IgD-negative memory B cell (primary cell): ENCODE results near the gene SLC28A1. TPM values are rescaled to one million over a fixed set of nuclear protein-coding genes. Genes with fewer than 3 reads are reported as not detected.
A peak's percentile ranks its signal among the peaks of the same experiment; 100 is the strongest.

ENCODE experiments used
- H3K27ac Mint-ChIP-seq, 3 donors: one replicate each; pipeline ENCODE4 v1.8.0; 2020 to 2022; ENCODE audit warnings: mild to moderate bottlenecking in 3 of 3, mixed read lengths in 3 of 3, moderate library complexity in 1 of 3
- H3K27me3 Mint-ChIP-seq: one replicate; pipeline ENCODE4 v1.8.0; 2021; ENCODE audit warnings: mixed read lengths
- H3K36me3 Mint-ChIP-seq: one replicate; pipeline ENCODE4 v1.8.0; 2020; ENCODE audit warnings: mild to moderate bottlenecking, mixed read lengths
- H3K4me1 Mint-ChIP-seq, 3 donors: one replicate each; pipeline ENCODE4 v1.8.0; 2020 to 2022; ENCODE audit warnings: mixed read lengths in 3 of 3, mild to moderate bottlenecking in 1 of 3
- H3K4me3 Mint-ChIP-seq, 4 donors: one replicate each; pipeline ENCODE4 v1.8.0; 2020 to 2022; ENCODE audit warnings: mild to moderate bottlenecking in 4 of 4, mixed read lengths in 4 of 4, moderate library complexity in 3 of 4
- H3K9me3 Mint-ChIP-seq, 3 donors: one replicate each; pipeline ENCODE4 v1.8.0; 2020 to 2021; ENCODE audit warnings: mixed read lengths in 3 of 3, mild to moderate bottlenecking in 1 of 3
- polyA plus RNA-seq: library from polyadenylated mRNA; unstranded; fragments of 300-500 nt; fragmentation: Illumina TruSeq; gene quantifications from one replicate; pipeline ENCODE4 v1.2.3, GENCODE V29; 2021

The SLC28A1 gene
- polyA plus RNA-seq, 1 donor from 2014 or later: not detected

DNA sequence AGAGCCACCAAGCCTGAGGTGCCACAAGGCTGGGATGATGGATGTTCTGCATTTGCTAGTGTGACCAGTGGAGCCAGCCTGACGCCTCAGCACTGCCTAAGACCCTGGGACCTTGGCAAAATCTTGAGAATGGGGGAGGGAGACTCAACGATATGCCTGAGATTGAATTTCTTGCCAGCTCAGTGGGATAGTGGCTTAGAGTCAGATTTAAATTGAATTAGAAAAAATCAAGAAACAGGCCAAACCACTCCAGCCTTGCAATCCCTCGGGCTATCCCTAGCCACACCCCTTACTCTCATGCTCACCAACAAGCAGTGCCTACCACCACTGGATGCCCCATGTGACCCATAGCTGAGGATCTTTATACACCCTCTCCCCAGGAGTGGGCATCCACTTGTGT is 78.5 kb downstream of the SLC28A1 start:
- Mint-ChIP-seq H3K27ac (no peak overlapping the region), H3K27me3 (peaks cover 6% of the 10 kb centered on the region), H3K4me1 (peaks cover 0 to 2% (median 0%) of the 10 kb centered on the region in 3 donors), H3K9me3 (peaks cover 0 to 7% (median 0%) of the 10 kb centered on the region in 3 donors), H3K4me3 (no peak overlapping the region), H3K36me3 (peaks cover 5% of the 10 kb centered on the region)

DNA sequence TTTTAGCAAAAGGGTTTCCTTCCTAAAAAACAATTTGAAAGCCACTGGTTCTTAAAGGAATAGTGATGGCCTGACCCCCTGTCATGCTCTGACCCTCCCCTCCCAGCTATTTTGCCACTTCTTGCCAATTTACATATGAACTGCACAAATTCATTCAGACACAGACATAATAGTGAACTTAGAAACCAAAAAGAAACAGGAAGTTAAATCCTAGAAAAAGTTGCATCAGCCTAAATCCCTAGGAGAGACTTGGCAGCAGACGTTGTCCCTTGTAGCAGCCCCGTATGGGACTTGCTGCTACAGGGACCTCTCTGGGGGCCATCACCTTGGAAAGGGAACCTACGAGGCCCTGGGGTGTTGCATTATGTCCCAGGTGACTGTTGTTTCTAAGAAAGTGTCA is 82.9 kb downstream of the SLC28A1 start:
- Mint-ChIP-seq H3K9me3 (peaks cover 0 to 7% (median 2%) of the 10 kb centered on the region in 3 donors), H3K4me3 (peak overlapping the region in 1 of 4 donors; percentile 41), H3K27ac (no peak overlapping the region), H3K27me3 (peaks cover 5% of the 10 kb centered on the region), H3K36me3 (peaks cover 5% of the 10 kb centered on the region), H3K4me1 (no peaks in the 10 kb centered on the region)

DNA sequence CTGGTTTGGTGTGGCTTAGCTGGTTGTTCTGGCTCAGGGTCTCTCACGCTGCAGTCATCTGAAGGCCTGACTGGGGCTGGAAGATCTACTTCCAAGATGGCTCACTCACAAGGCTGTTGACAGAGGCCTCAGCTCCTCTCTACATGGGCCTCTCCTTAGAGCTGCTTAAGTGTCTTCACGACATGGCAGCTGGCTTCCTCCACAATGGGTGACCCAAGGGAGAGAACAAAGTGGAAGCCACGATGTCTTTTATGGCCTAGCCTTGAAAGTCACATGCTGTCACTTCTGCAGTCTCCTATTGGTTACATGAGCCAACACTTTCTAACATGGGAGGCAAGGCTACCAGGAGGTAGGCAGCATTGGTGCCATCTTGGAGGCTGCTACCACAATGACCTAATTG is 83.8 kb downstream of the SLC28A1 start:
- no peaks in the 10 kb centered on the region for H3K4me1 Mint-ChIP-seq

DNA sequence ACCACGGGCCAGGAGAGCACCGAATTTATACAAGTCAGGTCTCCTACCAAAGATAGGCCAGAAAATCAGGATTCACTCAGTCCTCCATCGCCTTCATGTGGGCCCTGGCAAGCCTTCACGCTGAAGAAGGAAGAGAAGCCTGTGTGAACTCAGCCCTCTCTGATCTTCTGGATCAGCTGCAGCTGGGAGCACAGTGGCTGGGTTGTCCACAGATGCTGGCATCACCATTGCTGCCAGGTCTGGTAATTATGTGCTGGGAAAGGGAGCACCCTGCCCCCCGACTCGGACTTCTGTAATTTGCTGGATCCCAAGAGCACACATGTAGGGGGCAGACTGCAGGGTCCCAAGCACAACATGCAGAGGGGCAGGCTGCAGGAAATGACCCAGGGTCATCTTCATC is 84.8 kb downstream of the SLC28A1 start:
- H3K36me3 Mint-ChIP-seq: no peaks in the 10 kb centered on the region
- no peak overlapping the region for H3K27ac Mint-ChIP-seq
- peaks cover 0 to 7% (median 2%) of the 10 kb centered on the region in 3 donors for H3K9me3 Mint-ChIP-seq
- peaks cover 3% of the 10 kb centered on the region for H3K27me3 Mint-ChIP-seq
- H3K4me3 Mint-ChIP-seq: no peak overlapping the region
- H3K4me1 Mint-ChIP-seq: no peaks in the 10 kb centered on the region

More for the DNA sequence above, 83.8 kb downstream of the SLC28A1 start:
- H3K4me3 Mint-ChIP-seq: no peak overlapping the region
- no peak overlapping the region for H3K27ac Mint-ChIP-seq
- H3K36me3 Mint-ChIP-seq: peaks cover 3% of the 10 kb centered on the region
- H3K9me3 Mint-ChIP-seq: peaks cover 0 to 7% (median 2%) of the 10 kb centered on the region in 3 donors
- peaks cover 5% of the 10 kb centered on the region for H3K27me3 Mint-ChIP-seq

DNA sequence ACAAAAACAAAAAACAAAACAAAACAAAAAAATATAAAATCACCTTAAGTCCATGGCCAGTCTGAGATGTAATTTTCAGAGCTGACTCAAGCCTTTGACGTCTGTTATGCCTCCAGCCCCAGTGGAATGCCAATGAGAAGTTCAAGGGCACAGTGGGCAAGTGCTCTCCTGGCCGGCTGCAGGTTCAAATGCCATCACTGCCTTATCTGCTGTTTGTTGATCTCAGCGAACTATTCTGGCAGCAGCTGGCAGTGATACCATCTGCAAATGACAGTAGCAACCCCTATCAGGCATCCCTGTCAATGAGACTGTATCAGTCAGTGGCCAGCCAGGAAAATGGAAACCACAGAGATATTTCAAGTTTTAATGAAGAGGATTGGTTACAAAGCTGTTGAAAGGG is 86.4 kb downstream of the SLC28A1 start:
- H3K9me3 Mint-ChIP-seq: peaks cover 0 to 2% (median 0%) of the 10 kb centered on the region in 3 donors

DNA sequence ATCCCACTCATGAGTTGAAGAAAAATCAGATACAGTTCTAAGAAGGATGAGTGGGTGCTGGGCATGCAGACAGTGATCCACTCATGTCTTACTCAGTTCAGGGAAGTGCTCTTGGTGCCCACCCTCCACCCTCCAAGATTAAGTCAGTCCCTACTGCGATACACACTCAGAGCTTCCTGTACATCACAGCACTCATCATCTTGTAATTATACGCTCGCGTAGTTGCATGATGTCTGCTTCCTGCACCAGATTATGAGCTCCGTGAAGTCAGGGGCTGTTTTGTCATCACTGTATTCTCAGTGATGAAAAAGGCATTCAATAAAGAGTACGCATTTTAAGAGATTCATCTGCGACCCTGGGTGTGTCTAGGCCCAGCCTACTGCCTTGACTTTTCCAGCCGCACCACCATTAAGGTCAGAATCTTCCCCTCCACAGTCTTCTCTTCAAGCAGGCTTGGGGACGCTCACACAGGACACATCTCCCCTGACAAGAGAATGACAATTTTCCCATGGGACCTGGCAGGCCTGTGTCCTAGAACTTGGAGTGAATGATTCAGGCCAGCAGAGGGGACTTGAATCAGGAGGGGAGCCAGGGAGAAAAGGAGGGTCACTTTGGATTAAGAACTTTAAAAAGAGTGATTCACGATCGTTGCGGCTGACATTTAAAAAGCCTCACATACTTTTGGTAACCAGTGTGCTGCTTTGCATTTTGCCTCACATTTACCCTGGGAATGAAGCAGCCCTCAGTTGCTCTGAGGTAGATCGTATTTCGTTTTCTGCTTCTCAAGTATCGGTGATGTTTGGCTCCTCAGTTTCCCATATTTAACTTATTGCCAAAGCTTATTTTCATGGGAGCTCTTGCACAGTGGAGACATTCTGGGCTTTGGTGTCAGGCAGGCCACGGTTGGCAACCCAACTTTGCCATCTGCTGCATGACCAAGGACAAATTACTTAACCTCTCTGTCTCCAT is 89.3 kb downstream of the SLC28A1 start:
- no peaks in the 10 kb centered on the region for H3K9me3 Mint-ChIP-seq
- H3K4me3 Mint-ChIP-seq: peak overlapping the region in 1 of 4 donors; percentile 16
- H3K4me1 Mint-ChIP-seq: peaks cover 0 to 5% (median 0%) of the 10 kb centered on the region in 3 donors
- peaks cover under 1% of the 10 kb centered on the region for H3K27me3 Mint-ChIP-seq
- peak overlapping the region in 2 of 3 donors; percentile 11 to 40 for H3K27ac Mint-ChIP-seq
- H3K36me3 Mint-ChIP-seq: no peaks in the 10 kb centered on the region

More for the DNA sequence above, 86.4 kb downstream of the SLC28A1 start:
- Mint-ChIP-seq H3K27ac (no peak overlapping the region), H3K36me3 (no peaks in the 10 kb centered on the region), H3K4me1 (peaks cover 0 to 5% (median 0%) of the 10 kb centered on the region in 3 donors), H3K4me3 (no peak overlapping the region), H3K27me3 (peaks cover 3% of the 10 kb centered on the region)

DNA sequence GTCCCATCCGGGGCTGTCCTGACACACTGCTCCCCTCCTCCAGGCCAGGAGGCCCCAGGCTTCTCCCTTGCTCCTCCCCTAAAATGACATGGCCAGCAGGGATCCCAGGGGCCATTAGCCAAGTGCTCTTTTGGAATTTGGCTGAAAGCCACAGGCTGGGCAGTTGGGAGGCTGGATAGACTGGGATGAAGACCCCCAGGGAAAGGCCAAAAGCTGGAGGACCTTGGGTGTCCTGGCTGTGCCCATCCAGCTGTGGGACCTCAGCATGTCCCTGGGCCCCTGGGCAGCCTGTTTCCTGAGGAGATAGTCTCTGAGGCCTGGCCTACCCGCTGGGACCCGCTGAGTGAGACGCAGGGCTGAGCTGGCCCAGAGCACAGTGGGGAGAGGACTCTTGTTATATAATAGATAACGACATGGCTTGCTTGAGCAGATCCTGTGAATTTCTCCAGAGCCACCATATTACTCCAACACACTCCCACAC is 91.4 kb downstream of the SLC28A1 start:
- H3K27me3 Mint-ChIP-seq: no peaks in the 10 kb centered on the region
- no peaks in the 10 kb centered on the region for H3K36me3 Mint-ChIP-seq
- peaks cover 0 to 12% (median 2%) of the 10 kb centered on the region in 3 donors for H3K4me1 Mint-ChIP-seq
- H3K27ac Mint-ChIP-seq: no peak overlapping the region
- H3K9me3 Mint-ChIP-seq: no peaks in the 10 kb centered on the region
- peak overlapping the region in 1 of 4 donors; percentile 64 for H3K4me3 Mint-ChIP-seq

DNA sequence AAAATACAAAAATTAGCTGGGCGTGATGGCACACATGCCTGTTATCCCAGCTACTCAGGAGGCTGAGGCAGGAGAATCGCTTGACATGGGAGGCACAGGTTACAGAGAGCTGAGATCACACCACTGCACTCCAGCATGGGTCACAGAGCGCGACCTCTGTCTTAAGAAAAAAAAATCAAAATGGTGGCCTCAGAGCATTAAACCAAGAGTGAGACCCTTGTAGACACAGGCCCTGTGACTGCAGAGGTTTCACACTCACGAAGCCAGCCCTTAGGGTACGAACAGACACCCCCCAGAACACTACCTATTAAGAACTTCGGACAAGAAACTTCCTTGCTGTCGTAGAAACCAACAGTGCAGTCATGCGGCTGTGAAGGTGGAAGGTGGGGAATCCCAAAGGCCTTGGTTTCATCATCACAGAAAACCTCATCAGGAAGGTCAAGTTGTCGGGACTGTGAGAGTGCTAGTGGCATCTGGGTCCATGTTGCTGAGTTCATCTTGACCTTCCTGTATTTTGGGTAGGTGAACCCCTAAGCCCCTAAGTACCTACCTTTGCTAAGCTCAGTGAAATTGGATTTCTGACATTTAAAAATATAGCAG is 92.4 kb downstream of the SLC28A1 start:
- Mint-ChIP-seq H3K4me3 (peak overlapping the region in 1 of 4 donors; percentile 64), H3K4me1 (peaks cover 0 to 12% (median 2%) of the 10 kb centered on the region in 3 donors), H3K36me3 (no peaks in the 10 kb centered on the region), H3K27me3 (no peaks in the 10 kb centered on the region), H3K9me3 (no peaks in the 10 kb centered on the region), H3K27ac (peak overlapping the region in 2 of 3 donors; percentile 65 to 69)

DNA sequence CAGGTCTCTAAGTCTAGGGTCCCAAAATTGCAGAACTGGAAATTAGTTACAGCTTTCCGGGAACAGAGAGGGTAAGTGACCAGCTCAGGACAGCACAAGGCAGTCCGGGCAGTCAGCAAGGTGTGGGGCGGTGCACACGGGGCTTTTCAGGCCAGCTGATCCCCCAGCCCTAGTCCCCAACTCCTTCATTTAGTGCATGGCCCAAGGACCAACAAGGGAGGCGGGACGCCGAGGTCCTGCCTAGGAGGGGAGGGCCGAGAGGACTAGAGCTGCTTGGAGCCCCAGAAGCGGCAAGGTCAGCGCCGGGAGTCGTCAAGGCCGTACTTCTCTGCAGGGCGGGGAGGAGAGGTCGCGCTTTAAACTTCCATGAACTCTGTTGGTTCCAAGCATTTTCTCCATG is 95.2 kb downstream of the SLC28A1 start:
- Mint-ChIP-seq H3K27ac (peak overlapping the region in 2 of 3 donors; percentile 89 to 97), H3K36me3 (no peaks in the 10 kb centered on the region), H3K27me3 (no peaks in the 10 kb centered on the region), H3K9me3 (no peaks in the 10 kb centered on the region), H3K4me3 (peak overlapping the region; percentile 85 to 98 (median 95)), H3K4me1 (peaks cover 6 to 25% (median 14%) of the 10 kb centered on the region in 3 donors)

DNA sequence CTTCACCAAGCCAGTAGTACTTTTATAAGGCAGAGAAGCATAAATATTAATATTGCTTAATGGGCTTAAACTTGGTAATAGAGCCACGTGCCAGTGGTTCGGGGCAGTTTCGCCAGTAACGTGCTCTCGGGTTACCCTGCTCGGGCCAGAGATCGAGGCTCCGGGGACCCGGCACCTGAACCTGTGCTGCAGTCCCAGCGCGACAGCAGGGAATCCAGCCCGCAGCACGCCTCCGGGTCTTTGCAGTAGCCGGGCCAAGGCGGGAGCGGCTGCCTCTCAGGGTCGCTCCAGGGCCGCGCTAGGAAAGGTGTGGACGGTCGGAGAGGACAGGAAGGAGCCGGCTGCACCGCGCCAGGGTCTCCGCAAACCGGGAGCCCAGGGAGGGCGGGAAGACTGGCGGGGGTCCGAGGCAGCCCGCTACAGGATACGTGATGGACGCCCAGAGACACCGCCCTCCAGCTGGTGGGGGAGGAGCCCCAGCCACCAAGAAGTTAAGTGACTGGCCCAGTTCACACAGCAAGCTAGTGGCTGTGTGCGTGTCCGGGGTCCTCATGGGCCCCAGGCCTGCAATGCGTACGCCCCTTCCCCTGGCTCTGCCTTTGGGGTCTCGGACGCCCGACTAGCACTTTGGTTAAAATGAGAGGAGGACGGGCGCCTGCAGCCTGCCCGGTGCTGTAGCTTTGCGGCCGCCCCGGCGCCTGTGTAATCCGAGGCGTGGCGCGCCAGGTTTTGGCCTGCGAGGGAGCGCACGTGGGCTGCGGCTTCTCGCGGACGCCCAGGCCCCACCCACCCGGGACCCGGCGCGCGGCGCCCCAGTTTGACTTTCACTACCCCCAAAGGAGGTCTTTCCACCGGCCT is 96.0 kb downstream of the SLC28A1 start:
- no peaks in the 10 kb centered on the region for H3K36me3 Mint-ChIP-seq
- H3K4me3 Mint-ChIP-seq: peak overlapping the region; percentile 85 to 98 (median 95)
- H3K27me3 Mint-ChIP-seq: no peaks in the 10 kb centered on the region
- no peaks in the 10 kb centered on the region for H3K9me3 Mint-ChIP-seq
- H3K4me1 Mint-ChIP-seq: peaks cover 6 to 29% (median 18%) of the 10 kb centered on the region in 3 donors
- peak overlapping the region; percentile 84 to 97 (median 89) for H3K27ac Mint-ChIP-seq

DNA sequence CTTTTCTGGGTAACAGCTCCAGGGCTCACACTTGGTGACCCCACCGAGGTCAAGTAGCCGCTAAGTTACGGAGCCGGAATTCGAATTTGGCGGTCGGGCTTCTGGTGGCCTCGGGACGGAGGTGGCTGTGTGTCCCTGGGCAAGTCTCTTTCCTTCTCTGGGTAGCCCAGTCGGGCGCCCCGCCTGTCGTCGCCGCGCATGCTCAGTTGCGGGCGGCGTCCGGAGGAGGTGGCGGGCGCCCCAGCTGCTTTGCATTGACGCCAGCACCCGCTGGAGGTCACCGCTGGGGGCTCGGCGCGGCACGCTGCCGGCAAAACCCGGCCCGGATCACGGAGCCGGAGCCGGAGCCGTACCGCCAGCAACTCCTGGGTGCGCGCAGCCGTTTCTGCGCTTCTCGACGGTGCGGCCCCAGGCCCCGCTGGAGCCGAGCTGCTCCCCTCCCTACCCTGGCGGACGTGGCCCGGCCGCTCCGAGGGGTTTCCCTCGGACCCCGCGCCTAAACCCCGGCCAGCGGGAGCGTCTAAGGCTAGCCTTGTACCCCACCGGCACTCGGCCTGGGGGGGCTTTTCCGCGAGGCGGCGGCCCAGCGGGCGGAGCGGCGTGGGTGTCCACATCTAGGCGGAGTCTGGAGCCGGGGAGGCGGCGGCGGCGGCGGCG is 96.7 kb downstream of the SLC28A1 start:
- Mint-ChIP-seq H3K27me3 (no peaks in the 10 kb centered on the region), H3K4me1 (peaks cover 6 to 30% (median 21%) of the 10 kb centered on the region in 3 donors), H3K9me3 (no peaks in the 10 kb centered on the region), H3K27ac (peak overlapping the region; percentile 84 to 97 (median 89)), H3K4me3 (peak overlapping the region; percentile 85 to 98 (median 95)), H3K36me3 (no peaks in the 10 kb centered on the region)

DNA sequence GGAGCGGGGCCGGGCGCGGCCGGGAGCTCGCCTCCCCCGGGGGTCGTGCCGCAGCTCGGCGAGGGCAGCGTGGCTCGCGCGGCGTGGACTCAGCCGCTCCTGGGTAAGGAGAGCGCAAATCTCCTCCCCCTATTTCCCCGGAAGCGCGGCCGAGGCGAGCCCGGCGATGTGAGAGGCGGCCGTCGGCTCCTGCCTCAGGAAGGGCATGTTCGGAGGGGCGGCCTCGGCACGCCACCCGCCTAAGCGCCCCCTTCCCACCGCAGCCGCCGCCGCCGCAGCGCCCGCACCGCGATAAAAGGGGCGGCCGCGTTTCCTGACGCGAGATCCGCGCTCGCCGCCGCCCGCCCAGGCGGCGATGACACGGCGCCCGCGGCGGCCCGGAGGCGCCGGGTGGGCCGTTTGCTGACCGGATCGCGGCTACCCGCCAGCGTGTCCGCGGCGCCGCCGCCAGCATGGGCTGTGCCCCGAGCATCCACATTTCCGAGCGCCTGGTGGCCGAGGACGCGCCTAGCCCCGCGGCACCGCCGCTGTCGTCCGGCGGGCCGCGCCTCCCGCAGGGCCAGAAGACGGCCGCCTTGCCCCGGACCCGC is 97.3 kb downstream of the SLC28A1 start, which contains the start of gene PDE8A:
PDE8A (plus strand) TSS at position 146 of the 590 bp plus-strand sequence; CDS start at position 453, 307 bp downstream.
- Mint-ChIP-seq H3K4me1 (peaks cover 7 to 30% (median 23%) of the 10 kb centered on the region in 3 donors), H3K27ac (peak within 1 kb of the TSS; percentile 93 to 97 (median 93)), H3K9me3 (no peaks in the 10 kb centered on the region), H3K27me3 (no peaks in the 10 kb centered on the region), H3K36me3 (no peaks in the 10 kb centered on the region), H3K4me3 (peak within 1 kb of the TSS; percentile 93 to 98 (median 96))

DNA sequence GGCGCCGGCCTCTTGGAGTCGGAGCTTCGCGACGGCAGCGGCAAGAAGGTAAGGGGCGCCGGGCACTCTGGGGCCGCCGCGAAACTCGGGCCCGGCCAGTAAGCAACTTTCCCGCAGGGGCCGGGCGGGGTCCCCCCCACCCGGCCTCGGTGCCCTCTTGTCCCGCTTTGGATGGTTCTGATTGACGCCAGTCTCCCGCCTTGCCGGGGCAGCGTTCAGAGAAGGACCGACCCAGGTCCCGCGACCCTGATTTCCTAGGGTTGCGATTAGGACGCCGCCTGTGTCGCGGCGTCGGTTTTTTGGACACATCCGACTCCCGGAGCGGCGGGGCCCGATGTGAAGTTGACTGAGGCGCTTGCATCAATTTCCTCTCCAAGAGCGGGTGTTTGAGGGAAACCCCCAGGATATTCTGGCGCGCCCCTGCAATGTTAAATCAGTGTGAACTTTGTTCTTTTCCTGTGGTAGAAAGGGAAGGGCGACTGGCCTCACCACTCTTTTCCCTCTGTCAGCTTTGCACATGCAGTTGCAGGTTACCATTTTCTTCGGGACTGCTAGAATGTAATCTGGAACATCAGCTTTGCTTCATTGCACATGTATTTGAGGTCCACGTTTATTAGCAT is 97.9 kb downstream of the SLC28A1 start:
- Mint-ChIP-seq H3K36me3 (no peaks in the 10 kb centered on the region), H3K4me1 (peaks cover 7 to 30% (median 24%) of the 10 kb centered on the region in 3 donors), H3K27me3 (no peaks in the 10 kb centered on the region), H3K9me3 (no peaks in the 10 kb centered on the region), H3K27ac (peak overlapping the region; percentile 93), H3K4me3 (peak overlapping the region; percentile 91 to 96 (median 95))
